HepG2 (cell line): ENCODE results near the gene SYNPO. TPM values are rescaled to one million over a fixed set of nuclear protein-coding genes. Genes with fewer than 3 reads are reported as not detected.

ENCODE experiments used
- AGO1 ChIP-seq: fragments of 200-400 bp; formaldehyde crosslinking; IDR thresholded peaks from 2 replicates; pipeline ENCODE4 v1.6.1; 2017; ENCODE audit warnings: mild to moderate bottlenecking, low read depth, low read length, moderate library complexity; ENCODE audit not compliant: poor library complexity, severe bottlenecking
- ARID3A ChIP-seq: IDR thresholded peaks from 2 replicates; pipeline ENCODE4 v1.6.1; 2012; ENCODE audit warnings: low read depth, low read length, improper control_type of control experiment
- ATF7 ChIP-seq, 2 experiments: fragments of 450-650 bp in 1 of 2; sonication (generic) in 1 of 2; formaldehyde crosslinking in 1 of 2; IDR thresholded peaks; 2 replicates each; pipeline versions ENCODE4 v1.4.0 to v1.6.1; 2016 to 2020; ENCODE audit warnings: antibody characterized with exemption in 1 of 2, mild to moderate bottlenecking in 1 of 2, missing genetic modification reagents in 1 of 2
- BATF2 ChIP-seq: sonication (generic); formaldehyde crosslinking; IDR thresholded peaks from 2 replicates; pipeline ENCODE4 v1.8.0; 2022; ENCODE audit warnings: mild to moderate bottlenecking, missing genetic modification reagents, moderate library complexity
- CBX5 ChIP-seq: sonication (generic); formaldehyde crosslinking; IDR thresholded peaks from 2 replicates; pipeline ENCODE4 v1.4.0; 2020; ENCODE audit warnings: missing genetic modification reagents, borderline replicate concordance
- HNF1B ChIP-seq: sonication (generic); formaldehyde crosslinking; IDR thresholded peaks from 2 replicates; pipeline ENCODE4 v1.5.1; 2020; ENCODE audit warnings: mild to moderate bottlenecking, moderate library complexity, missing genetic modification reagents
- PITX1 ChIP-seq: sonication (generic); formaldehyde crosslinking; IDR thresholded peaks from 2 replicates; pipeline ENCODE4 v1.5.1; 2020; ENCODE audit warnings: mild to moderate bottlenecking, missing genetic modification reagents
- POLR2AphosphoS2 ChIP-seq: IDR thresholded peaks from 2 replicates; pipeline ENCODE4 v1.6.1; 2011; ENCODE audit warnings: low read depth, low read length, improper control_type of control experiment
- RFXANK ChIP-seq: IDR thresholded peaks from 2 replicates; pipeline ENCODE4 v1.6.1; 2016
- SNRNP70 ChIP-seq: fragments of 200-400 bp; formaldehyde crosslinking; IDR thresholded peaks from 2 replicates; pipeline ENCODE4 v1.6.1; 2017; ENCODE audit warnings: mild to moderate bottlenecking, low read depth, low read length, moderate library complexity
- STAT5B ChIP-seq: sonication (generic); formaldehyde crosslinking; IDR thresholded peaks from 2 replicates; pipeline ENCODE4 v1.4.0; 2020; ENCODE audit warnings: missing genetic modification reagents
- TEAD3 ChIP-seq: optimal IDR thresholded peaks from 2 replicates; pipeline ENCODE3; 2016; ENCODE audit warnings: borderline replicate concordance
- THAP9 ChIP-seq: sonication (generic); formaldehyde crosslinking; IDR thresholded peaks from 2 replicates; pipeline ENCODE4; 2020; ENCODE audit warnings: missing genetic modification reagents, mild to moderate bottlenecking, borderline replicate concordance
- TOE1 ChIP-seq: sonication (generic); formaldehyde crosslinking; IDR thresholded peaks from 2 replicates; pipeline ENCODE4 v1.4.0; 2020; ENCODE audit warnings: mild to moderate bottlenecking, missing genetic modification reagents
- ZBTB46 ChIP-seq: sonication (generic); formaldehyde crosslinking; IDR thresholded peaks from 2 replicates; pipeline ENCODE4 v1.4.0; 2020; ENCODE audit warnings: mild to moderate bottlenecking, missing genetic modification reagents, borderline replicate concordance
- ZNF256 ChIP-seq: sonication (generic); formaldehyde crosslinking; conservative IDR thresholded peaks from 2 replicates; pipeline ENCODE4 v1.4.0; 2020; ENCODE audit warnings: missing genetic modification reagents
- ZNF740 ChIP-seq: sonication (generic); formaldehyde crosslinking; IDR thresholded peaks from 2 replicates; pipeline ENCODE4 v1.4.0; 2020; ENCODE audit warnings: missing genetic modification reagents
- ZNF878 ChIP-seq: sonication (generic); formaldehyde crosslinking; IDR thresholded peaks from 2 replicates; pipeline ENCODE4 v1.8.1; 2023; ENCODE audit warnings: mild to moderate bottlenecking, missing genetic modification reagents, moderate library complexity
- ZZZ3 ChIP-seq: sonication (generic); formaldehyde crosslinking; IDR thresholded peaks from 2 replicates; pipeline ENCODE4 v1.4.0; 2020; ENCODE audit warnings: missing genetic modification reagents, mild to moderate bottlenecking, borderline replicate concordance
- polyA plus RNA-seq, 8 experiments: library from polyadenylated mRNA; depleted of rRNA in 3 of 8; stranded (reverse) in 7 of 8; unstranded in 1 of 8; fragments of >200 nt; fragmentation: Illumina TruSeq in 4 of 8; extraction: Trizol in 4 of 8; gene quantifications; 2 replicates each; pipeline versions ENCODE4 v1.2.1 to v1.2.3, GENCODE V29; 2011 to 2016; ENCODE audit warnings: low read depth in 4 of 8, missing spikeins in 1 of 8, mixed read lengths in 1 of 8; ENCODE audit not compliant: insufficient read depth in 1 of 8
- total RNA-seq, 5 experiments: library from RNA; depleted of rRNA; stranded (reverse); fragments of >200 nt; fragmentation: Illumina TruSeq; extraction: Trizol; gene quantifications; 2 replicates each; pipeline ENCODE4 v1.2.3, GENCODE V29; 2016; ENCODE audit warnings: low read depth in 1 of 5

Gene SYNPO
- total and polyA plus RNA-seq, 2 of the 13 experiments (the other 11 are each of a cell fraction or from before 2014, with no cell fraction given), result 0.09 to 0.30 TPM

- TF ChIP-seq SNRNP70 (no peak), ARID3A (no peak), HNF1B (CRISPR knock-in tag) (peak; percentile 65; the same call in 1 of the 2 replicates), AGO1 (no peak), STAT5B (CRISPR knock-in tag) (0 out of 2 replicates have a peak, but pooled peaks have one; percentile 17), PITX1 (CRISPR knock-in tag) (peak; percentile 77), ZZZ3 (CRISPR knock-in tag) (no peak), CBX5 (CRISPR knock-in tag) (no peak; the same call in 1 of the 2 replicates), ZNF740 (CRISPR knock-in tag) (no peak), POLR2AphosphoS2 (no peak), ATF7 (IDR thresholded peaks at IDR 0.05) (no peak), ATF7 (CRISPR knock-in tag; IDR thresholded peaks at IDR 0.05) (no peak; the same call in 1 of the 2 replicates), TEAD3 (peak; percentile 86), BATF2 (CRISPR knock-in tag) (no peak), TOE1 (no peak; the same call in 1 of the 2 replicates), RFXANK (no peak), THAP9 (peak; percentile 92; the same call in 1 of the 2 replicates), ZNF256 (CRISPR knock-in tag) (no peak; the same call in 1 of the 2 replicates), ZBTB46 (no peak), ZNF878 (0 out of 2 replicates have a peak, but pooled peaks have one; percentile 61)
Measured at GRCh38 chr5:150700594-150701377, 60.3 kb downstream of the SYNPO start, which contains the start of gene RBM22 (continued).
